GM11168 (cell line): ENCODE measurements around the gene SLC7A8.

Experiments
- in situ Hi-C: fragments of 300-500 bp; cut with MboI; formaldehyde crosslinking; loops from one replicate; pipeline ENCODE4 v1.12.0; 2022; ENCODE audit warnings: low sequenced_read_pairs; ENCODE audit not compliant: unreplicated experiment

SLC7A8 gene

DNA sequence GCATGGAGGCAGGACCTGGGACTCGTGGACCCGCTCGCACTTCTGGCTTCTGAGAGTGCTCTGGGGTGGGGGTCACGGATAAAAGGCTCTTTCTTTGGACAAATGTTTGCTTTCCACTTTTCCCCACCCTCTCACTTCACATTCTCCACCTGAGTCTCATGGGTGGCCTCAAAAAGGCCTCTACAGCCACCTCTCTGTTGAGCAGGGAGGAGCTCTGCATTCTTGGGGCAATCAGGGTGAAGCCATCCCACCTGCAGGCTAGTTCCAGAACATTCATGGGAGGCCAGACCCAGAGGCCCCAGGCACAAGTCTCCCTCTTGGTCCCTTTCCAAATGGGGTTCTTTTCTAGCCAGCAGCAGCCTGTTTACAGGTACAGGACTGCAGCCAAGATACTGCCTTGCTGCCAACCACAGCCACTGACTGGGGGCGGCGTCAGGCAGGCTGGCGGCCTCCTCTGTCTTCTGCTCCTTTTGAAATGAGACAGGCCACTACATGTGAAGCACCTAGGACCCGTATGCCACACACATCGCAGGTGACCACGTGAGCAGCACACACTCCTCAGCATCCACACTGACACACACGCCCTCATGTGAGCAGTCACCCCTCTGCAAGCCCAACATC, 46.2 kb downstream of the SLC7A8 start:
- in situ Hi-C loops, result no loop called here

GRCh38 chr14:23136566-23137133, 46.8 kb downstream of the SLC7A8 start:
- in situ Hi-C loops, result no loop called here

DNA sequence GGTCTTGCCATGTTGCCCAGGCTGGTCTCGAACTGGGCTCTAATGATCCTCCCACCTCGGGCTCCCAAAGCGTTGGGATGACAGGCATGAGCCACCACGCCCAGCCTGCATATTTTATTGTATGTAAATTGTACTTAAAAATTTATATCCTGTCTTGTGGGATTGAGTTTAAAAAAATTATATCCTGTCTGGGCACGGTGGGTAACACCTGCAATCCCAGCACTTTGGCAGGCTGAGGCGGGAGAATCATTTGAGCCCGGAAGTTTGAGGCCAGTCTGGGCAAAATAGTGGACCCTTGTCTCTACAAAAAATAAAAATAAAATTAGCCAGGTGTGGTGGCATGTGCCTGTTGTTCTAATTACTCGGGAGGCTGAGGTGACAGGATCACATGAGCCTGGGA, 50.5 kb downstream of the SLC7A8 start:
- in situ Hi-C loops, result no loop called here

- in situ Hi-C loops, result no loop called here
Observed at GRCh38 chr14:23131482-23131881, 52.0 kb downstream of the SLC7A8 start.

GRCh38 chr14:23130871-23131270, 52.6 kb downstream of the SLC7A8 start:
- in situ Hi-C loops, result no loop called here

DNA sequence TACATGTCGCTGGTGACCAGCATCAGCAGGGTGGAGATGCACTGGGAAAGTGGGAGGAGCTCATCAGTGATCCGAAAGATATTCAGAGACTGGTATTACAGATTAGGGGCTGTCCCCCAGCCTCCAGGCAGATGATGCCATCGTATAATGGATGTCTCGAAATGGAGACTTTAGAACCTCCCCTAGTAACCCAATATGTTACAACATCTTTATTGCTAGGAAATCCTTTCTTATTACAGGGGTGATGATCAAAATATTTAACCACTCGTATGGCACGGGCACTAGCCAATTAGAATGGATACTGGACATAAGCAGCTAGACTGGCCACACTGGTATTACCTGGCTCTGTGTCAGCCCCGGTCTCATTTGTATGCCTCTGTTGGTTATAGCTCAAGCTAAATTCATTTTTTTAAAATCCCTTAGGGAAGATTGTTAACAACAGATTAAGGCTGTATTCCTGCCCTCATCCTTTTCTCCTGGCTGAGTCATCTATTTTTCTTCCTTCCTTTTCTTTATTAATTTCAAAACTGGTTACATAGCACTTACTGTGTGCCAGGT, 53.6 kb downstream of the SLC7A8 start:
- in situ Hi-C loops, result no loop called here

- in situ Hi-C loops, result no loop called here
Observed at GRCh38 chr14:23128969-23129758, 54.3 kb downstream of the SLC7A8 start.

GRCh38 chr14:23127861-23128260, 55.6 kb downstream of the SLC7A8 start:
- in situ Hi-C loops, result no loop called here

- in situ Hi-C loops, result no loop called here
Observed at GRCh38 chr14:23126548-23127278, 56.7 kb downstream of the SLC7A8 start.

DNA sequence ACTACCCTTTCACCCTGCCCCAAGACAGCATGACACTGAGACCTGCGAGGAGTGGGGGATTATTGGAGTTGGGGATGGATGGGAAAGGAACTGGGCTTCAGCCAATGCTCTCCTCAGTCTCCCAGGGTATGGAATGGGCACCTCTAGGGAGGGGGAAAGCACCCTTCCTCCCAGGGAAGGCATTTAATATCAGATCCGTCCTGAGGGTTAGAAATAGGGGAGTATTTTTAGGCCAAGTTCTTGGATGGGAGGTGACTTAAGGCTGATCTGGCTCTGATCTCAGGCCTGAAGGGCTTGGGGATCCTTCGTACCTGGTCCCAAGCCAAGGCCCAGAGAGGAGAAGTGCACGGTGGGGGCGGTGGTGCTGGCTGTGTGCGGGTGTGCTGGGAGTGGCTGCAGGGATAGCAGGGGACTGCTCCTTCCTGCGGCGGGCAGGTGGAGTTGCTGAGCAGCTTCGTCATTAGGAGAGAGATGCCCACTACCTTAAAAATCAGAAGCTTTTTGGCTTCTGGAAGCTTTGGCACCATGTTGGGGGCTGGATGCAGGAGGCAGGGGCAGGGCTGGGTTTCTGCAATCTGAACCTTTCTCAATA, 57.4 kb downstream of the SLC7A8 start:
- in situ Hi-C loops, result no loop called here

GRCh38 chr14:23125011-23125410, 58.4 kb downstream of the SLC7A8 start:
- in situ Hi-C loops, result no loop called here

DNA sequence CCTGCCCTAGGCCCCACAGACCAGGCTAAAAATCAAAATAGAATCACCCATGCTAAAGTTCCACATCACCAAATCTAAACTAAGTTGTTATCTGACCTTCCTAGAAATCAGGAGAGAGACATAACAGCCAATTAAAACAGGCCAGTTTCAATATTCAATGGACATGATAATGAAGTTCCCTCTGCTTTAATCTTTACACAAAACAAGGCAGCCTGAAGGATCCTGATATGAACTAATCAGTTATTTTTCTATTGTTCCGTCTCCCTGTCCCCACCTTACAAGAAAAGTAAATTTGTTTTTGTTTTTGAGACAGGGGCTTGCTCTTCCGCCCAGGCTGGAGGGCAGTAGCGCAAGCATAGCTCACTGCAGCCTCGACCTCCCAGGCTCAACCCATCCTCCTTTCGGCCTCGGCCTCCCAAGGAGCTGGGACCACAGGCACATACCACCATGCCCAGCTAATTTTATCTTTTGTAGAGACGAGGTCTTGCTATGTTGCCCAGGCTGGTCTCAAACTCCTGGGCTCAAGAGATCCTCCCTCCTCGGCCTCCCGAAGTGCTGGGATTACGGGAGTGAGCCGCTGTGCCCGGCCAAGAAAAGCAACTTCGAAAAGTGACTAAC, 59.0 kb downstream of the SLC7A8 start:
- in situ Hi-C loops, result no loop called here

DNA sequence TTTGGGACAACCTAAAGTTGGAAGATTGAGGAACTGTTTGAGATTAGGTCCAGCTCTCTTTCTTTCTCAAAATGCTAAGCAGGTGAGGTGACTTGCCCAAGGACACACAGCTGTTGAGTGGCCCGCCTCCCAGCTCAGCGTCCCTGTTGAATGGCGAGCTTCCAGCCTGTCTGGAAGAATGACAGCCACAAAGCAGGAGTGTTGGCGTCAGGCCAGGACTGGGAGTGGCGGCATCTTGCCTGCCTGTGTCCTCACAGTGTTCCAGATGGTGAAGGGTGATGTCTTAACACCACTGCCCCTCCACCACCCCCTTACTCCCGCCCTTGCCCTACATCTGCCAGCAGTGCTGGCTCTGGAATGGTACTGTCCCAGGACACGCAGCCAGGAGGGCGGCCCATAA, 60.0 kb downstream of the SLC7A8 start:
- in situ Hi-C loops, result no loop called here

DNA sequence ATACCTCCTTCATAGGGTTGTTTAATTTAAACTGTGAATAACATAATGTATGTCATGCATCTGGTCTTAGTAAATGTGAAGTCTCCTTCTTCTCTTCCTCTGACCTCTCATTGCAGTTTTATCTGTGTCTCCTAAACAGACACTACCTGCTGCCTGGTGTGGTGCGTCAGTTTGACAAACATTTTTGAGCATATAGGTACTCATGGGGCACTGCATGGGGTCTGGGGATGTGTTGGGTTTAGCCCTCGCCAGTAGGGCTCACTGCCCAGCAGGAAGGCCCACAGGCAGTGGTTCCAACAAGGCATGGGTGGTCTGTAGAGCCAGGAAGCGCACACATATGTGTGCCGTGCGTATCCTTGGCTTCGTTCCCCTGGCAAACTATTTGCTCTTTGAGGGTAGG, 61.4 kb downstream of the SLC7A8 start:
- in situ Hi-C loops, result no loop called here

DNA sequence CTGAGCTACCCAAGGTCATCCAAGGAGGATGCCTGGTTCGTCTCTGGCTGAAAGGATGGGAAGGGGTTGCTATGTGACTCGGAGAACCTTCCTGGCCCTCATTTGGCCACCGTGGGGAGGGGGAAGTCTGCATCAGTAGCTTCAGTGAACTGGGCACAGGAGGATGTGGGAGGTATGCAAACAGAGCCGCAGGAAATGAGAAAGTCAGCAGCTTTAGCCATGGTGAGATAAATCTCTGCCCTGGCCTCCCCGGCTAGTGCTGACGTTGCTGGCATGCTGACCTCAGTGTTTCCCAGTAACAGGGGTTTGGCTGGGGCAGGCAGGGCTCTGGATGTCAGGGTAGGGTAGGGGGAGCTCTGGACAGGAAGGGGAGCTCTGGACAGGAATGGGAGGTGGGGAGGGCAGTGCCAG, 62.1 kb downstream of the SLC7A8 start:
- in situ Hi-C loops, result no loop called here

DNA sequence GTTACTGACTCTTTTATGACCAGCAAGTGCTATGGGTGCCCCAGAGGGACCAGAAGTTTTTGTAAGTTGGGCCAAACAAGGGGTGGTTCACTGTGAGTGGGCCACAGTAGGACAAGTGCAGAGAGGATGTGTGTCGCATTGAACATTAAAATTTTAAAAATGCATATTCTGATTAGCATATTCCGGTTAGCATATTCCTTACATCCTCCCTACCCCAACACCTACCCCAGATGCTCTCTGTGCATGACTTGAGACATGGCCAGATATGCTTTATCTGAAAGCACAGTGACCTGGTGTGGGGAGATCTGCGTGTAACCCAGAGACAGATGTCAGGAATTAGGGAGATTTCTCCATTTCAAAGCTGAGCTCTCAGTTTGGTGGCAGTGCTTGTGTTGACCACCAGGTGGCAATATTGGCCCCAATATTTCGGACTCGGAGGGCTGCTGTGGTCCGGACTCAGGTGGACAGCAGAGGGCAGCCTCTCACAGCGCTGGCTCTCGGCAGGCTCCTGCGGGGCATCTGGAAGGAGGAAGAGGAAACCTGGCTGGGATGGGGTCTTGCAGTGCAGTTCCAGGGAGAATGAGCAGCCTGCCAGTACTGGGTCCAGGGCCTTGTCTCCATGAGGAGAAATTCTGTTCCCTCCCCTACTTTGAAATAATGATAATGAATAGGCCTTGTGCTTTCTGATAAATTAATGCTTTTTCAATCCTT, 62.8 kb downstream of the SLC7A8 start:
- in situ Hi-C loops, result no loop called here

DNA sequence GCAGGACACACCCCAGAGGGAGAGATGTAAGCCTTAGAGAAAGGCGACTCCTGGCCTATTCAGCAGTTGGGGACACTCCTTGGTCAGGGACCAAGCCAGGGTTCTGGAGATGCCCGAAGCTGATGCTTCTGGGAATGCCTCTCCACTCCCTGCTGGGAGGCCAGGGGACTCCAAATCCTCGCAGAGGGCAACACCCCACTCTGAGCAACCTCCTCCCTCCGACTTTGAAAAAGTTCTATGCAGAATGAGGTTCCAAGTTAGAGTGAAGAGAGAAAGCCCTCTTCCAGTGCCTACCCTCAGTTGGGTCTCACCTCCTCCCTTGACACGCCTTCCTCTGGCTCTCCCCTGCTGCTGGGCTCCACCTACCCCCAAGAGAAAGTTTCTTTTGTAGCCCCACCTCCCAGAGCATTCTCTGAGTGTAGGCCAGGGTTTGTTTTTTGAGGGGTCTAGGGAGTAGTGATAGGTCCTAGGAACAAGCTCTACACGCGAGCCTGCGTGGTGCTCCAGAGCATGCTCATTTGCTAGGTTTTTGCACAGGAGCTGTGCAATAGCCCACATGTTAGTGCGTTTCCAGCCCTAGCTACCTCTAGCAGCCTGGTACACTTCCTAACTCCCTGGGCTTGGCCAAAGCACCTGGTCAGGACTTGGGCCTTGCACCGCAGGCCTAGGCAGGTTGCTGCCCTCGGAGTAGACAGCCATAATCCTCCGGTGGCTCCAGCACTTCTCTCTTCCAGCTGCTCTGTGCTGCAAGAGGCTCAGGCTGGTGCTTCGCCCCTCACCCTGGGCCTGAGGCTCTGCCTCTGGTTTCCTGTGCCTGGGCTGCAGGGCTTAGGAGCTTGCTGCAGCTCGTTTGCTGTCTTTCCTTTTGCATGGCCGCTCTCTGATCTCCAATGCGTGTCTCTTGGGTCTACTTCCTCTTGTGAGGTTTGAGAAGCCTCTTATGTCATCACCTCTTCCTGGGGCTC, 63.8 kb downstream of the SLC7A8 start:
- in situ Hi-C loops, result loop anchor here (10.0 kb wide), 1 partner anchor 175 kb away; no protein-coding TSS in a partner anchor
